Neural progenitor cell (in vitro differentiated cells): ENCODE results near the gene F2RL3.

Experiments
- CTCF ChIP-seq: fragments of 200-600 bp; sonication (generic); IDR thresholded peaks from 2 replicates; pipeline ENCODE4 v1.5.1; 2017; ENCODE audit warnings: antibody characterized with exemption, mild to moderate bottlenecking
- EZH2 ChIP-seq: fragments of 200-600 bp; sonication (generic); IDR thresholded peaks from 2 replicates; pipeline ENCODE4 v1.6.1; 2017; ENCODE audit warnings: antibody characterized with exemption, mild to moderate bottlenecking, moderate library complexity

DNA sequence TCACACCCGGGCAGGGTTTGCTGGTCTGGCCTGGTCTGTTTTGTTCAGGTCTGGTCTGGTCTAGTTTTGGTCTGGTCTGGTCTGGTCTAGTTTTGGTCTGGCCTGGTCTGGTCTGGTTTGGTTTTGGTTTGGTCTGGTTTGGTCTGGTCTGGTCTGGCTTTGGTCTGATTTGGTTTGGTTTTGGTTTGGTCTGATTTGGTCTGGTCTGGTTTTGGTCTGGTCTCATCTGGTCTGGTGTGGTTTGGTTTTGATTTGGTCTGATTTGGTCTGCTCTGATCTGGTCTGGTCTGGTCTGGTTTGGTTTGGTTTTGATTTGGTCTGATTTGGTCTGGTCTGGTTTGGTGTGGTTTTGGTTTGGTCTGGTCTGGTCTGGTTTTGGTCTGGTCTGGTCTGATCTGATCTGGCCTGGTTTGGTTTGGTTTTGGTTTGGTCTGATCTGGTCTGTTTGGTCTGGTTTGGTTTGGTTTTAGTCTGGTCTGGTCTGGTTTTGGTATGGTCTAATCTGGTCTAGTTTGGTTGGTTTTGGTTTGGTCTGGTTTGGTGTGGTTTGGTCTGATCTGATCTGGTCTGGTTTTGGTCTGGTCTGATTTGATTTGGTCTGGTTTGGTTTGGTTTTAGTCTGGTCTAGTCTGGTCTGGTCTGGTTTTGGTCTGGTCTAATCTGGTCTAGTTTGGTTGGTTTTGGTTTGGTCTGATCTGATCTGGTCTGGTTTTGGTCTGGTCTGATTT is 14.4 kb upstream of the F2RL3 start:
- TF ChIP-seq CTCF (no peak), EZH2 (no peak)
